NCI-H526 (cell line): ENCODE results near the gene DHPS.
"Not testable (repeated sequence)": the region's sequence is repeated elsewhere in the genome, so short reads cannot be mapped to it uniquely, and the experiment has no call there.

Experiments
- DNase-seq, 2 experiments: peaks; one replicate each; lab custom pipeline; 2025; lab: John Stamatoyannopoulos, UW

The DHPS gene

GRCh38 chr19:12705654-12706331, 24.1 kb upstream of the DHPS start:
- DNase-seq = no peak

- DNase-seq = no peak
These were observed 23.5 kb upstream of the DHPS start for GRCh38 chr19:12705169-12705568.

GRCh38 chr19:12703046-12703445, 21.4 kb upstream of the DHPS start:
- peak; percentile 9 to 58 for DNase-seq

GRCh38 chr19:12701596-12702282, 20.1 kb upstream of the DHPS start:
- DNase-seq = no peak

GRCh38 chr19:12698138-12698537, 16.5 kb upstream of the DHPS start:
- no peak for DNase-seq

GRCh38 chr19:12697425-12697824, 15.7 kb upstream of the DHPS start:
- DNase-seq = not testable (repeated sequence)

- peak; percentile 78 to 88 for DNase-seq
These were observed 15.0 kb upstream of the DHPS start, which contains the start of gene FBXW9 for GRCh38 chr19:12696366-12697335. Gene FBXW9, minus strand, starts transcription at chr19:12696631. Its CDS starts 50 bp downstream, at chr19:12696581.

GRCh38 chr19:12695997-12696365, 14.3 kb upstream of the DHPS start:
- no peak for DNase-seq

- DNase-seq = no peak
These were observed 13.8 kb upstream of the DHPS start for GRCh38 chr19:12695514-12695913.

- DNase-seq = no peak
These were observed 13.4 kb upstream of the DHPS start for GRCh38 chr19:12695096-12695495.

- DNase-seq = no peak
These were observed 13.0 kb upstream of the DHPS start for GRCh38 chr19:12694641-12695040.

- DNase-seq = no peak
These were observed 11.3 kb upstream of the DHPS start for GRCh38 chr19:12692960-12693359.

GRCh38 chr19:12689581-12690216, 8.0 kb upstream of the DHPS start:
- no peak for DNase-seq

GRCh38 chr19:12689012-12689411, 7.3 kb upstream of the DHPS start:
- no peak for DNase-seq

- DNase-seq = no peak
These were observed 6.0 kb upstream of the DHPS start, which contains the start of gene GNG14 for GRCh38 chr19:12687496-12688196. Gene GNG14, plus strand, starts transcription at chr19:12687998. Its CDS starts 51 bp downstream, at chr19:12688049.

- DNase-seq = no peak
These were observed 4.2 kb upstream of the DHPS start for GRCh38 chr19:12685831-12686230.

GRCh38 chr19:12680034-12680433, 1.6 kb downstream of the DHPS start:
- no peak for DNase-seq

GRCh38 chr19:12678039-12678438, 3.6 kb downstream of the DHPS start:
- DNase-seq = not testable (repeated sequence)

- no peak for DNase-seq
These were observed 4.8 kb downstream of the DHPS start for GRCh38 chr19:12676928-12677327.

- peak; percentile 28 to 76 for DNase-seq
These were observed 5.3 kb downstream of the DHPS start for GRCh38 chr19:12676384-12676792.

GRCh38 chr19:12675940-12676339, 5.7 kb downstream of the DHPS start:
- DNase-seq = no peak
